Keratinocyte (primary cell): ENCODE data around the gene CTXND1. TPM values are rescaled to one million over a fixed set of nuclear protein-coding genes. Genes with fewer than 3 reads are reported as not detected.

Experiments used
- DNase-seq: peaks from one replicate; pipeline ENCODE4 v3.0.0-alpha.2; 2011; ENCODE audit warnings: low read depth, missing footprints, low spot score
- FAIRE-seq: peaks from 2 replicates; lab custom pipeline; 2011; peaks lifted over from hg19 to GRCh38; lab: Jason Lieb, UNC
- H2AFZ ChIP-seq: 2 replicates; pipeline ENCODE4 v1.6.0; 2012; ENCODE audit warnings: low read length, control low read depth, inconsistent platforms; ENCODE audit not compliant: control insufficient read depth
- H3K27ac ChIP-seq: 2 replicates; pipeline ENCODE4 v1.5.1; 2011; ENCODE audit warnings: low read length; ENCODE audit not compliant: control insufficient read depth, insufficient read depth
- H3K27me3 ChIP-seq: 3 replicates; pipeline ENCODE4 v1.6.0; 2011; ENCODE audit warnings: low read length; ENCODE audit not compliant: control insufficient read depth, insufficient read depth; ENCODE audit errors: extremely low read depth
- H3K36me3 ChIP-seq, 2 experiments: 2 replicates in 1 of 2; 3 replicates in 1 of 2; pipeline ENCODE4 v1.5.1; 2011; ENCODE audit warnings: low read length in 2 of 2, mild to moderate bottlenecking in 1 of 2; ENCODE audit not compliant: control insufficient read depth in 2 of 2, insufficient read depth in 2 of 2; ENCODE audit errors: extremely low read depth in 1 of 2
- H3K4me1 ChIP-seq: 3 replicates; pipeline ENCODE4 v1.5.1; 2011; ENCODE audit warnings: low read length; ENCODE audit not compliant: control insufficient read depth, insufficient read depth; ENCODE audit errors: extremely low read depth
- H3K4me2 ChIP-seq: 3 replicates; pipeline ENCODE4 v1.6.0; 2011; ENCODE audit warnings: low read depth, low read length; ENCODE audit not compliant: control insufficient read depth, insufficient read depth; ENCODE audit errors: extremely low read depth
- H3K4me3 ChIP-seq, 3 experiments: fragments of 200-600 bp in 1 of 3; sonication (generic) in 1 of 3; 2 replicates in 2 of 3; 3 replicates in 1 of 3; pipeline ENCODE4 v1.5.1; 2011 to 2016; ENCODE audit warnings: low read length in 3 of 3, mild to moderate bottlenecking in 3 of 3, control low read depth in 2 of 3, inconsistent platforms in 1 of 3, low read depth in 1 of 3, mixed read lengths in 1 of 3, mixed run types in 1 of 3, moderate library complexity in 1 of 3; ENCODE audit not compliant: control insufficient read depth in 2 of 3, insufficient read depth in 2 of 3; ENCODE audit errors: extremely low read depth in 1 of 3
- H3K79me2 ChIP-seq: 2 replicates; pipeline ENCODE4 v1.6.0; 2012; ENCODE audit warnings: low read length; ENCODE audit not compliant: control insufficient read depth, insufficient read depth
- H3K9ac ChIP-seq: 3 replicates; pipeline ENCODE4 v1.6.0; 2011; ENCODE audit warnings: low read length; ENCODE audit not compliant: control insufficient read depth, insufficient read depth; ENCODE audit errors: extremely low read depth
- H3K9me1 ChIP-seq: 3 replicates; pipeline ENCODE4 v1.6.0; 2011; ENCODE audit warnings: low read length; ENCODE audit not compliant: control insufficient read depth, insufficient read depth; ENCODE audit errors: extremely low read depth
- H3K9me3 ChIP-seq: 2 replicates; pipeline ENCODE4 v1.5.1; 2012; ENCODE audit warnings: low read depth, low read length; ENCODE audit not compliant: control insufficient read depth
- H4K20me1 ChIP-seq: 3 replicates; pipeline ENCODE4 v1.6.0; 2011; ENCODE audit warnings: low read length; ENCODE audit not compliant: control insufficient read depth, insufficient read depth; ENCODE audit errors: extremely low read depth
- EZH2 ChIP-seq: IDR thresholded peaks from one replicate; pipeline ENCODE4 v1.6.1; 2012; ENCODE audit warnings: inconsistent platforms, mild to moderate bottlenecking, low read length, moderate library complexity
- dilution Hi-C: fragments of 300-500 bp; cut with MboI; formaldehyde crosslinking; loops from one replicate; pipeline ENCODE4 v1.7.0; 2020; ENCODE audit warnings: low sequenced_read_pairs; ENCODE audit not compliant: extremely low pct_ligation_motif_present
- polyA plus RNA-seq, 5 experiments: library from polyadenylated mRNA; depleted of rRNA in 3 of 5; stranded (reverse) in 3 of 5; stranded (forward) in 1 of 5; unstranded in 1 of 5; fragments of >200 nt; gene quantifications; 1 replicate in 1 of 5; 2 replicates in 3 of 5; 3 replicates in 1 of 5; pipeline versions ENCODE4 v1.2.1 to v1.2.3, GENCODE V29; 2011 to 2012; ENCODE audit warnings: missing spikeins in 2 of 5, low read depth in 1 of 5, low replicate concordance in 1 of 5
- TF ChIP-seq, protein P1 (sequence below), 3 experiments: IDR thresholded peaks in 1 of 3; conservative IDR thresholded peaks in 1 of 3; optimal IDR thresholded peaks in 1 of 3; 2 replicates in 2 of 3; 3 replicates in 1 of 3; pipeline versions ENCODE3 to v1.5.1; 2011; ENCODE audit warnings: low read length in 3 of 3, mild to moderate bottlenecking in 3 of 3, moderate library complexity in 2 of 3, control low read depth in 1 of 3, inconsistent platforms in 1 of 3; ENCODE audit not compliant: insufficient read depth in 2 of 3; ENCODE audit errors: extremely low read depth in 1 of 3

CTXND1 gene
- polyA plus RNA-seq, 1 donor (not counting 4 experiments of a cell fraction or from before 2014, with no cell fraction given), result not detected

DNA sequence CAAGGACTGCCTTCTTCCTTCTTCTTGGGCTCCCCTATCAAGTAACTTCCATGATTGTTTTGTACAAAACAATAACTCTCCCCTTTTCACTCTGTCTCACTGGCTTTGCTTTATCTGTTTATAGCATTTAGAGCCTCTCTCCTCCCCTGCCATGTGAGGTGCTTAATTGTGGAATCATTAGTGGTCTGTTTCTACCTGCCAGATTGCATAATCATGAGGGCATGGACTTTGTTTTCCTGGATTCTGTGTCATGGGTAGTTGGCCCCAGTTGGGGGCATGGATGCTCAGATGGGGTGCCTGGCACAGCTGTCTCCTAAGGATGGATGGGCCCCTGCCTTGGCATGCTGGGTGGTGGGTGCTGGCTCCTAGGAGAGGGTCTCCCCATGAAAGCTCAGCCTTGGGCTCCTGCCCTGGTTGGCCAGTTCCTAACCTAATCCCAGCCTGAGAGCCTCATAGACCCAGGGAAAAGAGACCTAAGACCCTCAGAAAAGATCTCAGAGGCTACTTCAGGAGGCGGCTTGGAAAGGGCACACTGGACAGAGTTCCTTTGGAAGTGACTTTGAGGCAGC lies 8.0 kb upstream of the CTXND1 start:
- Histone ChIP-seq H4K20me1 (no peaks in the 10 kb centered on the region), H3K9me3 (no peaks in the 10 kb centered on the region), H3K36me3 (no peaks in the 10 kb centered on the region), H3K27me3 (peaks cover 6% of the 10 kb centered on the region), H3K4me2 (no peak overlapping the region), H3K9me1 (no peaks in the 10 kb centered on the region), H3K4me1 (no peaks in the 10 kb centered on the region), H3K27ac (no peak overlapping the region), H3K9ac (no peak overlapping the region), H3K4me3 (no peak overlapping the region), H2AFZ (no peak overlapping the region), H3K79me2 (no peaks in the 10 kb centered on the region)
- dilution Hi-C loops, result no loop called here
- FAIRE-seq (no peak), DNase-seq (no peak)
- no peak for TF ChIP-seq EZH2
- TF ChIP-seq, protein P1, sequence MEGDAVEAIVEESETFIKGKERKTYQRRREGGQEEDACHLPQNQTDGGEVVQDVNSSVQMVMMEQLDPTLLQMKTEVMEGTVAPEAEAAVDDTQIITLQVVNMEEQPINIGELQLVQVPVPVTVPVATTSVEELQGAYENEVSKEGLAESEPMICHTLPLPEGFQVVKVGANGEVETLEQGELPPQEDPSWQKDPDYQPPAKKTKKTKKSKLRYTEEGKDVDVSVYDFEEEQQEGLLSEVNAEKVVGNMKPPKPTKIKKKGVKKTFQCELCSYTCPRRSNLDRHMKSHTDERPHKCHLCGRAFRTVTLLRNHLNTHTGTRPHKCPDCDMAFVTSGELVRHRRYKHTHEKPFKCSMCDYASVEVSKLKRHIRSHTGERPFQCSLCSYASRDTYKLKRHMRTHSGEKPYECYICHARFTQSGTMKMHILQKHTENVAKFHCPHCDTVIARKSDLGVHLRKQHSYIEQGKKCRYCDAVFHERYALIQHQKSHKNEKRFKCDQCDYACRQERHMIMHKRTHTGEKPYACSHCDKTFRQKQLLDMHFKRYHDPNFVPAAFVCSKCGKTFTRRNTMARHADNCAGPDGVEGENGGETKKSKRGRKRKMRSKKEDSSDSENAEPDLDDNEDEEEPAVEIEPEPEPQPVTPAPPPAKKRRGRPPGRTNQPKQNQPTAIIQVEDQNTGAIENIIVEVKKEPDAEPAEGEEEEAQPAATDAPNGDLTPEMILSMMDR (optimal IDR thresholded peaks at IDR 0.05 in 1 of 3, IDR thresholded peaks at IDR 0.05 in 1 of 3, conservative IDR thresholded peaks at IDR 0.05 in 1 of 3; ENCODE audit: extremely low read depth in 1 of 3, insufficient read depth in 2 of 3, low read length in 3 of 3), result no peak

DNA sequence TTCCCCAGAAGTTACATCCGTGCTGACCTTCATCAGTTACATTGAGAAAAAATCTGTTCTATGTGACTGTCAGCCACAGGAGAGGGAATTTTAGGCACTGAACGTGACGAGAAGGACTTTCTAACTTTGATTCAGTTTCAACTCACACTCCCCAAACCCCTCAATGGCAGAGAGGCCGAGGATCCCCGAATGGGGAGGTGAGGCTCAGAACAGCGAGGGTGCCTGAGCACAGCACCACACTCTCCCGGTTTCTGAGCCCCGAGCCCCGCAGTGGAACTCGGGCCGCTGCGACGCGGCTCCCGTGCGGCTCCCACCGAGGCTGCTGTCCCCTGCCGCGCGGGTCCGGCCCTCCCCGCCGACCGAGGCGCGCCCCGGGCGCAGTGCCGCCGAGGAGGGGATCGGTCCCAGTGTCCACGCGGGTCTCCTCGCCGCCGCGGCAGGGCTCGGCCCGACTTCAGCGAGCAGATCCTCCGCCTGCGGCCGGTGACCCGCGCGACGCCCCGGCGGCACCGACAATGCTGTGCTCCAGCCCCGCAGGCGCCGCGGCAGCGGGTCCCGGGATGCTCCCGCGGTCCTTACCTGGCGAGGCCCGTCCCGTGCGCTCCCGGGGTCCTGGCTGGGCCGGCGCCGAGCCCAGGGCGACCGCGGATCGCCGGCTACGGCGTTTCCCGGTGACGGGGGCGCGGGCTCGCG lies 439 bp downstream of the CTXND1 start:
- Histone ChIP-seq H3K9me3 (no peaks in the 10 kb centered on the region), H2AFZ (no peak overlapping the region)

More for the DNA sequence above, 439 bp downstream of the CTXND1 start:
- Histone ChIP-seq H3K79me2 (no peaks in the 10 kb centered on the region), H3K36me3 (no peaks in the 10 kb centered on the region), H3K4me2 (peak overlapping the region; percentile 63), H3K4me1 (no peaks in the 10 kb centered on the region), H4K20me1 (peaks cover 3% of the 10 kb centered on the region), H3K27ac (no peak overlapping the region), H3K27me3 (peaks cover 44% of the 10 kb centered on the region), H3K9me1 (no peaks in the 10 kb centered on the region), H3K9ac (no peak overlapping the region), H3K4me3 (peak overlapping the region in 1 of 3 experiments; percentile 9)
- TF ChIP-seq, protein P1 (optimal IDR thresholded peaks at IDR 0.05 in 1 of 3, IDR thresholded peaks at IDR 0.05 in 1 of 3, conservative IDR thresholded peaks at IDR 0.05 in 1 of 3; ENCODE audit: extremely low read depth in 1 of 3, insufficient read depth in 2 of 3, low read length in 3 of 3), result no peak
- TF ChIP-seq EZH2, result peak; percentile 97
- FAIRE-seq, result no peak
- dilution Hi-C loops, result no loop called here
- no peak for DNase-seq
